Measurements from ENCODE around the gene PCDH9. TPM values are rescaled to one million over a fixed set of nuclear protein-coding genes. Genes with fewer than 3 reads are reported as not detected.

Gene PCDH9
- total RNA-seq, 1 donor from 2014 or later, result 3.7 TPM

- H3K36me3 ChIP-seq, result no peaks in the 10 kb centered on the region
- no peak for DNase-seq (ENCODE audit: extremely low spot score in 2 of 2)
- H3K27me3 ChIP-seq, result no peaks in the 10 kb centered on the region
- H3K4me1 ChIP-seq, result no peaks in the 10 kb centered on the region
- no peak overlapping the region for H3K4me3 ChIP-seq
- no peak for TF ChIP-seq POLR2A (IDR thresholded peaks at IDR 0.05)
- TF ChIP-seq POLR2AphosphoS5 (IDR thresholded peaks at IDR 0.05; ENCODE audit: insufficient read depth in 1 of 2, low read depth in 1 of 2), result no peak
- no peak for TF ChIP-seq CTCF (IDR thresholded peaks at IDR 0.05)
- H3K9me3 ChIP-seq, result no peaks in the 10 kb centered on the region
- intact Hi-C loops (cut with DNase I), result no loop called here
- no peak overlapping the region for H3K27ac ChIP-seq
Measured at GRCh38 chr13:66560189-66560588, 669.9 kb downstream of the PCDH9 start.

- no peaks in the 10 kb centered on the region for H3K36me3 ChIP-seq
- no peaks in the 10 kb centered on the region for H3K27me3 ChIP-seq
- H3K27ac ChIP-seq, result no peak overlapping the region
- no peak for DNase-seq (ENCODE audit: extremely low spot score in 2 of 2)
- H3K4me1 ChIP-seq, result no peaks in the 10 kb centered on the region
- intact Hi-C loops (cut with DNase I), result no loop called here
- H3K4me3 ChIP-seq, result no peak overlapping the region
- TF ChIP-seq POLR2A (IDR thresholded peaks at IDR 0.05), result no peak
- no peak for TF ChIP-seq CTCF (IDR thresholded peaks at IDR 0.05)
- no peak for TF ChIP-seq POLR2AphosphoS5 (IDR thresholded peaks at IDR 0.05; ENCODE audit: insufficient read depth in 1 of 2, low read depth in 1 of 2)
- H3K9me3 ChIP-seq, result no peaks in the 10 kb centered on the region
Measured at GRCh38 chr13:66559093-66559492, 671.0 kb downstream of the PCDH9 start.

GRCh38 chr13:66558506-66558905 lies 671.6 kb downstream of the PCDH9 start:
- intact Hi-C loops (cut with DNase I), result no loop called here
- H3K27me3 ChIP-seq, result no peaks in the 10 kb centered on the region
- H3K9me3 ChIP-seq, result no peaks in the 10 kb centered on the region
- no peak overlapping the region for H3K27ac ChIP-seq
- no peaks in the 10 kb centered on the region for H3K4me1 ChIP-seq
- TF ChIP-seq POLR2A (IDR thresholded peaks at IDR 0.05) (no peak), POLR2AphosphoS5 (IDR thresholded peaks at IDR 0.05; ENCODE audit: insufficient read depth in 1 of 2, low read depth in 1 of 2) (no peak), CTCF (IDR thresholded peaks at IDR 0.05) (no peak)
- no peaks in the 10 kb centered on the region for H3K36me3 ChIP-seq
- no peak overlapping the region for H3K4me3 ChIP-seq
- no peak for DNase-seq (ENCODE audit: extremely low spot score in 2 of 2)

DNA sequence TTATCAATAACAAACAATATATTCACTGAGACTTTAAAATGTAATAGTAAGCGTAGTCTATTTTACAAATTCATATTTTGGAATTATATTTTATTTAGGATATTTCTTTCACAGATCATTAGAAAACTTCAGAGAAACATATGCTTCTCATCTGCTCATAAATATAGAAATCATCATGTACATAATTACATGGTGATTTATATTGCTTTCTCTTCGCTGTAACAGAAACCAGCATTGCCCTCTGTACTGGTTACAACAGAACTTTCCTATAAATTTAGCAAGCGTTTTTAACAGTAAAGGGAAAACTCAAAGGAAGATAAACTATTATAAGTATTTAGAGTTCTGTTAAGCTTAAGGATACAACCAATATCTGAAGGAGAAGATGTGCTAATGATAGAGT lies 672.8 kb downstream of the PCDH9 start:
- DNase-seq (ENCODE audit: extremely low spot score in 2 of 2), result no peak
- no peaks in the 10 kb centered on the region for H3K4me1 ChIP-seq
- H3K9me3 ChIP-seq, result no peaks in the 10 kb centered on the region
- H3K4me3 ChIP-seq, result no peak overlapping the region
- intact Hi-C loops (cut with DNase I), result no loop called here
- H3K27ac ChIP-seq, result no peak overlapping the region
- TF ChIP-seq CTCF (IDR thresholded peaks at IDR 0.05) (no peak), POLR2AphosphoS5 (IDR thresholded peaks at IDR 0.05; ENCODE audit: insufficient read depth in 1 of 2, low read depth in 1 of 2) (no peak), POLR2A (IDR thresholded peaks at IDR 0.05) (no peak)
- no peaks in the 10 kb centered on the region for H3K36me3 ChIP-seq
- H3K27me3 ChIP-seq, result no peaks in the 10 kb centered on the region

DNA sequence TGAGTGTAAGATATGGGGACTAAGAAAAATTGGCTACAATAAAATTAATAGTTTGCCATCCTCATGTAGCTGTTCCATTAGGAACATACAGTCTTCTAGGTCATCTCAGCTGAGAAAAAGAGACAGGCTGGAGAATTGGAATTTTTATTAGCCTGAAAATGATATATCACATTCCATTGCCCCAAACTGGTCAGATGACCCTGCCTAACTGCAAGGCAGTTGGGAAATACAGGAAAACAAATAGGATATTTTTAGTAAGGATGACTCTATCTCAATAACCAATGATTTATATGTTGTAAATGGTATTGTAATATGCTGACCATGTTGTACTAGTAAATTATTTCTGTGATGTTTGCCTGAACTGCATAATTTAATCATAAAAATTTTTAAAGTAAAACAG lies 673.8 kb downstream of the PCDH9 start:
- intact Hi-C loops (cut with DNase I), result no loop called here
- TF ChIP-seq POLR2AphosphoS5 (IDR thresholded peaks at IDR 0.05; ENCODE audit: insufficient read depth in 1 of 2, low read depth in 1 of 2) (no peak), CTCF (IDR thresholded peaks at IDR 0.05) (no peak), POLR2A (IDR thresholded peaks at IDR 0.05) (no peak)
- Histone ChIP-seq H3K9me3 (no peaks in the 10 kb centered on the region), H3K4me3 (no peak overlapping the region), H3K4me1 (no peaks in the 10 kb centered on the region), H3K27ac (no peak overlapping the region), H3K27me3 (no peaks in the 10 kb centered on the region), H3K36me3 (no peaks in the 10 kb centered on the region)
- DNase-seq (ENCODE audit: extremely low spot score in 2 of 2), result no peak
